Bronchial epithelial cell (primary cell): ENCODE data around the gene CA11. TPM values are rescaled to one million over a fixed set of nuclear protein-coding genes. Genes with fewer than 3 reads are reported as not detected.

Source experiments
- DNase-seq: peaks from one replicate; pipeline ENCODE4 v3.0.0-alpha.2; 2010; ENCODE audit warnings: low read depth
- FAIRE-seq: peaks from 2 replicates; lab custom pipeline; 2011; peaks lifted over from hg19 to GRCh38; lab: Jason Lieb, UNC
- H3K27me3 ChIP-seq: 2 replicates; pipeline ENCODE4 v1.5.1; 2011; ENCODE audit warnings: low read length; ENCODE audit not compliant: control insufficient read depth, insufficient read depth
- H3K36me3 ChIP-seq: 2 replicates; pipeline ENCODE4 v1.5.1; 2011; ENCODE audit warnings: low read length; ENCODE audit not compliant: control insufficient read depth, insufficient read depth
- H3K4me3 ChIP-seq: 2 replicates; pipeline ENCODE4 v1.5.1; 2011; ENCODE audit warnings: mild to moderate bottlenecking, low read depth, low read length, control low read depth
- total RNA-seq: library from RNA; depleted of rRNA; stranded (reverse); fragments of >200 nt; gene quantifications from 2 replicates; pipeline ENCODE4 v1.2.1, GENCODE V29; 2014
- TF ChIP-seq, protein P1 (sequence below): IDR thresholded peaks from 2 replicates; pipeline ENCODE4 v1.5.1; 2011; ENCODE audit warnings: mild to moderate bottlenecking, moderate library complexity, low read length, control low read depth, inconsistent platforms; ENCODE audit not compliant: insufficient read depth, severe bottlenecking

The CA11 gene
- total RNA-seq, 1 donor from 2014 or later: 2.4 TPM

DNA sequence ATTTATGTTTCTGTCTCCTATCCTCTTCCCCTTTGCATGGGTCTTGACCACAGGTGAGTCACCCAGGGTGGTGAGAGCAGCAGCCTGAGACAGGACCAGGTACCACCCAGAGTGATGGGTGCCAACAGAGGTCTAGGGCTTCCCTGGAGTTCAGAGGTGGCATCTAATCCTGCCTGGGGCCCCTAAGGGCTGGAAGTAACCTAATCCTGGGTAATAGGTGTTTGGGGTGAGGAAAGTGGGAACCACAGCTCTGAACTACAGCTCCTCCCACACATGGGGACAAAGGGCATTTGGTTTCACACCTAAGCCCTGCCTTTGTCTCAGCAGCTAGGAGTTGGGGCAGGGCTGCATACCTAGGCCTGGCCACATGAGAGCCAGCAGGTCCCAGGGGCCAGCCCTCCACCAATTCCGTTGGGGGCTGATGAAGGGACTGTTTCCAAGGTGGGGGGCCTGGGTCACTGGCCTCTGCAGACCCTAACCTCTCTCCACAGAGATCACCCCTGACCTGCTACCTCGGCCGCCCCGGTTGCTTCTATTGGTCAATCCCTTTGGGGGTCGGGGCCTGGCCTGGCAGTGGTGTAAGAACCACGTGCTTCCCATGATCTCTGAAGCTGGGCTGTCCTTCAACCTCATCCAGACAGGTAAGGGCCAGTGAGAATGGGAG is 18.7 kb downstream of the CA11 start:
- FAIRE-seq: no peak

DNA sequence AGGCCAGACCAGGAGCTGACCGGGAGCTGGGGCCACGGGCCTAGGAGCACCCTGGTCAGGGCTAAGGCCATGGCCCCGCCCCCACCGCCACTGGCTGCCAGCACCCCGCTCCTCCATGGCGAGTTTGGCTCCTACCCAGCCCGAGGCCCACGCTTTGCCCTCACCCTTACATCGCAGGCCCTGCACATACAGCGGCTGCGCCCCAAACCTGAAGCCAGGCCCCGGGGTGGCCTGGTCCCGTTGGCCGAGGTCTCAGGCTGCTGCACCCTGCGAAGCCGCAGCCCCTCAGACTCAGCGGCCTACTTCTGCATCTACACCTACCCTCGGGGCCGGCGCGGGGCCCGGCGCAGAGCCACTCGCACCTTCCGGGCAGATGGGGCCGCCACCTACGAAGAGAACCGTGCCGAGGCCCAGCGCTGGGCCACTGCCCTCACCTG is 20.1 kb downstream of the CA11 start:
- DNase-seq (no peak), FAIRE-seq (no peak)
- TF ChIP-seq, protein P1, sequence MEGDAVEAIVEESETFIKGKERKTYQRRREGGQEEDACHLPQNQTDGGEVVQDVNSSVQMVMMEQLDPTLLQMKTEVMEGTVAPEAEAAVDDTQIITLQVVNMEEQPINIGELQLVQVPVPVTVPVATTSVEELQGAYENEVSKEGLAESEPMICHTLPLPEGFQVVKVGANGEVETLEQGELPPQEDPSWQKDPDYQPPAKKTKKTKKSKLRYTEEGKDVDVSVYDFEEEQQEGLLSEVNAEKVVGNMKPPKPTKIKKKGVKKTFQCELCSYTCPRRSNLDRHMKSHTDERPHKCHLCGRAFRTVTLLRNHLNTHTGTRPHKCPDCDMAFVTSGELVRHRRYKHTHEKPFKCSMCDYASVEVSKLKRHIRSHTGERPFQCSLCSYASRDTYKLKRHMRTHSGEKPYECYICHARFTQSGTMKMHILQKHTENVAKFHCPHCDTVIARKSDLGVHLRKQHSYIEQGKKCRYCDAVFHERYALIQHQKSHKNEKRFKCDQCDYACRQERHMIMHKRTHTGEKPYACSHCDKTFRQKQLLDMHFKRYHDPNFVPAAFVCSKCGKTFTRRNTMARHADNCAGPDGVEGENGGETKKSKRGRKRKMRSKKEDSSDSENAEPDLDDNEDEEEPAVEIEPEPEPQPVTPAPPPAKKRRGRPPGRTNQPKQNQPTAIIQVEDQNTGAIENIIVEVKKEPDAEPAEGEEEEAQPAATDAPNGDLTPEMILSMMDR: no peak
- Histone ChIP-seq H3K27me3 (no peaks in the 10 kb centered on the region), H3K36me3 (peaks cover 3% of the 10 kb centered on the region), H3K4me3 (no peak overlapping the region)

More for the DNA sequence above, 18.7 kb downstream of the CA11 start:
- TF ChIP-seq, protein P1: no peak
- Histone ChIP-seq H3K36me3 (peaks cover 7% of the 10 kb centered on the region), H3K4me3 (no peak overlapping the region), H3K27me3 (no peaks in the 10 kb centered on the region)
- peak; percentile 38 for DNase-seq

DNA sequence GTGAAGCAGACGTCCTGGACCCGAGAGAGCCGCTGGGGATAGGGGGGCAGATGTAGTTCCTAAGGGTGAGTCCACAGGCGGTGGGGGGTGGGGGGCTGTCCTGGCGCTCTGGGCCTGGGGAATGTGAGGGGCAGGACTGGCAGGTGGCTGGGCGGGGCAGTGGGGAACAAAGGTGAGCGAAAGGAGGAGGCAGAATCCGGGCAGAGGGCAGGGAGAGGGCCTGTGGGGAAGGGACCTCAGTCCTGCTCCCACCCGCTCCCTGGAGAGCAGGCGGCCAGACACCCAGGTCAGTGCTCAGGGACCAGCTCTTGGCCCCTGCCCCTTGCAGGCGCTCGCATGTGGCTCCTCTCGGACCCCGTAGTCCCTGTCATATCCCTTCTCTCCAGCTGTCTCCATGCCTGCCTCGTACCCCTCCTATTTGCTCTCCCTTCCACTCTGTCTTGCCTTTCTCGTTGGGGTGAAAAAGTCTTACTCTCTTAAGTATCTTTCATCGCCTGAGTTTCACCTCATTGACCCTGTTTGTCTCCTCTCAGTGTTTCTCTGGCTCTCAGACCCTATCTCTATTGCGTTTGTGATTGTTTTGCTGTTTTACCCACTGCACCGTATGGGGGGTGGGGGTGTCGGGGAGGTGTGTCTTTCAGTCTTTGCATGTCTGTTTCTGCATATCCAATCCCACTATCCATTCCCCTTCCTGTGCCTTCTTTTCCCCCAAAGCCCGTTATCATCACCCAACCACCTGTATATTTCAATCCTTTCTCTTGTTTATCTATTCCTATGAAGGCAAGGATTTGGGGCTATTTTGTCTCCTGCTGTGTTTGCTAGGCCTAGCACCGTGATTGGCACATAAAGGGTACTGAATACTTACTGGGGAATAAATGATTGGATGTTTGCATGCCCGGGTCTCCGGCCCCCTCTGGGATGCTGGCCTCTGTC is 20.9 kb downstream of the CA11 start:
- DNase-seq (no peak), FAIRE-seq (no peak)
- Histone ChIP-seq H3K27me3 (no peaks in the 10 kb centered on the region), H3K36me3 (peaks cover 1% of the 10 kb centered on the region), H3K4me3 (no peak overlapping the region)
- TF ChIP-seq, protein P1: no peak

DNA sequence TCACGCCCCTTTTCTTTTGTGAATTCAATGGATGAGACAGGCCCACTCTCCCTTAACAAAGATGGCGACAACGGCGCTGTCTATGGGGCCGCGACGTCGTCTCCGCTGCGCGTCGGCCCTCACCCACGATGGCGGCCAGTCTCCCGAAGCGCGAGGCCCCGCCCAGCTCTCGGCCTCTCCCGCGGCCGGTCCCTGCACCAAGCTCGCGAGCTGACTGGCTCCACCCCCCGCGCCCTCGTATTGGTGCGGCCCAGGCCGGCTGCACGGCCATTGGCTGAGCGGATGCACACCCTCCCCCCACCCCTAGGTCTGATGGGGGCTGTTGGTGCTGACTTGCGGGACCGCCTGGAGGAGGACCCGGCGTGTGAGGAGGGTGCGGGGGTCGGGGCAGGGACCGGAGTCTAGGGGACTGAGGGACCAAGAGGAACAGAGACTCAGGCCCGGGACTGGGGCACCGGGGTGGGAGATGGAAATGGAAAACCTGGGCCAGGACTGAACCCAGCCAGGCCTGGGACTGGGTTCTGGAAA is 21.9 kb downstream of the CA11 start:
- Histone ChIP-seq H3K36me3 (no peaks in the 10 kb centered on the region), H3K27me3 (no peaks in the 10 kb centered on the region), H3K4me3 (peak overlapping the region; percentile 32)
- TF ChIP-seq, protein P1: no peak
- FAIRE-seq (no peak), DNase-seq (peak; percentile 84)

DNA sequence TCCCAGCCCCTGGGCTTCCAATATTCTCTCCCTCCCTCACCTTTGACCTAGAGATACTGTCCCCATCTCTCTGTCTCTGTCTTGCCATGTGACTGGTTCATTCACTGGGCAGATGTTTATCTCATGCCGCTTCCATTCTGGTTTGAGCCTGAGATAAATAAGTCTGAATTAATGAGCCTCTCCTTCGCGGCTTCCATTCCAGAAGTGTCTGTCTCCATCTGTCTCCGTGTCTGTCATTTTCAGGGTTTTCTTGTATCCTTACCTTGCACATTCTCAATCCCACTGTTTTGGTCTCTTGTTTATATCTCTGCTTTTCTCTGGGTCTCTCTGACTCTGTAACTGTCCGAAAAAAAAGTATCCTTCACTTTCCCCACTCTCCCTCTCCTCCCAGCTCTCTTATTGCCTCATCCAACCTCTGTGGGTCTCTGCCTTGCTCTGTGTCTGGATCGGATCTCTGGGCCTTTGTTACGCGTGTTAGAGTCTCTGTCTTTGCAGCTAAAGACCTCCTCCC is 22.4 kb downstream of the CA11 start:
- TF ChIP-seq, protein P1: no peak
- FAIRE-seq: no peak

More for the DNA sequence above, 22.4 kb downstream of the CA11 start:
- Histone ChIP-seq H3K36me3 (no peaks in the 10 kb centered on the region), H3K4me3 (peak overlapping the region; percentile 32), H3K27me3 (no peaks in the 10 kb centered on the region)
- DNase-seq: no peak
